SH-SY5Y (cell line): ENCODE results near the gene NRGN.

Experiments
- GATA2 ChIP-seq: IDR thresholded peaks from 2 replicates; pipeline ENCODE4 v1.6.1; 2011; ENCODE audit warnings: mild to moderate bottlenecking, low read depth, low read length
- GATA3 ChIP-seq: IDR thresholded peaks from 2 replicates; pipeline ENCODE4 v1.6.1; 2011; ENCODE audit warnings: low read depth, mild to moderate bottlenecking, low read length, moderate library complexity

DNA sequence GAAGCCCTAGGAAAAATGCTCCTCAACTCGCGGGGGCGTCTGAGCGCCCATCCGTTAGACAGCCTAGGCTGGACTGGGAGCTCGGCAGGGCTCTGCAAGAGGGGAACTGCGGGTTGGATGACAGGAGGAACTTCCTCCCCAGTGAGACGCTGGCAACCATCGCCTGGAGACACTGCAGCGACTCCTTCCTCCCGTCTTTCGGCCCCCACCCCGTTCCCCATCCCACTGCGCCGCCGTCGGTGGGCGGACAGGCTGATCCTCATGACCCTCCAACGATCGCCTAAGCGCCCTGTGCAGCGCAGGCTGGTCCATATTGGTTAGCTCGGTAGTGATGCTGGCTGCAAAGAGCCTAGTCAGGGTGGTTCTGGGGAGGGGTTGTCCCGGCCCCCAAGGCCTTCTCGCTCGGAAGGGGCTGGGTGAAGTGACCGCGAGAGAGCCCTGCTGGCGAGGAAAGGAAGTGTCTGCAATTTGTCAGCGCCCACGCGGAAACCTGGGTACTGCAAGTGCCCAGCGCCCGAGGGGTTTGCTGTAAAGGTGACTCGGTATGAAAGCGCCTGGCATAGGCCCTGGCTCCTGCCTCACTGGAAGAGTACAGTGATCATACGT is 638 bp downstream of the NRGN start:
- no peak for TF ChIP-seq GATA2
- no peak for TF ChIP-seq GATA3
